SH-SY5Y (cell line): Measurements from ENCODE around the gene TPM3.

Source experiments
- GATA2 ChIP-seq: IDR thresholded peaks from 2 replicates; pipeline ENCODE4 v1.6.1; 2011; ENCODE audit warnings: mild to moderate bottlenecking, low read depth, low read length
- GATA3 ChIP-seq: IDR thresholded peaks from 2 replicates; pipeline ENCODE4 v1.6.1; 2011; ENCODE audit warnings: low read depth, mild to moderate bottlenecking, low read length, moderate library complexity

DNA sequence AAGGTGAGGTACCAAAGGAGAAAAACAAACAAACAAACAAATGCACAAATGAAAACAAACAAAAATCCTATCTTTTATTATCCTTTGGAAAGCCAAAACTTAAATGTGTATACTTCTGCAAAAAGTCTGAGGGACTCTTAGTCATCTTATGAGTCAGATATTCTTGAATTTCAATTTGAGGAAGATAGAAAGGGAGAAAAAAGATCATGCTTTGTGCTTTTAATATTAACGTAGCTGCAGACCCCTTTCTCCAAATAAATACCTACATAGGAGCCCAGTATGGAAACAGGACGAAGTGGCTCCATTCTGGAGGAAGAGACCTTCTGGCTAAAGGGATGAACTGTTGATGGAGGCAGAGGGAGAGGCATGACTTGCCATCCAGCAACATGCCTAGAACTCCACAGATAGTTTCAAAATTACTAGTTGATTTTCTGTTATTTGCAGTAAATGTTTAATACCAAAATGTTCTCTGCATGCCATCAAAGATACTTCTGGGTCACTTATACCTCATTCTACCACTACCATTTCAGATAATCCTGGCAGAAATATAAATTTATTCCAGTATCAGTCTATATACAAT, 62.4 kb downstream of the TPM3 start:
- TF ChIP-seq GATA2 (no peak), GATA3 (no peak)
